ENCODE measurements around the gene WWOX. TPM values are rescaled to one million over a fixed set of nuclear protein-coding genes. Genes with fewer than 3 reads are reported as not detected.

Gene WWOX
- total RNA-seq, 1 donor from 2014 or later, result 34.9 TPM

GRCh38 chr16:78813661-78814311, 714.3 kb downstream of the WWOX start:
- no peak overlapping the region for H3K4me3 ChIP-seq (ENCODE audit: low read depth, low read length)
- DNase-seq (ENCODE audit: low read depth), result no peak
- no peak for TF ChIP-seq CTCF (IDR thresholded peaks at IDR 0.05; ENCODE audit: insufficient read depth, low read length, poor library complexity, severe bottlenecking)
- no peaks in the 10 kb centered on the region for H3K36me3 ChIP-seq (ENCODE audit: control insufficient read depth, insufficient read depth, low read length)
- H3K27me3 ChIP-seq (ENCODE audit: control insufficient read depth, insufficient read depth, low read length), result no peaks in the 10 kb centered on the region

- TF ChIP-seq CTCF (IDR thresholded peaks at IDR 0.05; ENCODE audit: insufficient read depth, low read length, poor library complexity, severe bottlenecking), result no peak
- no peaks in the 10 kb centered on the region for H3K36me3 ChIP-seq (ENCODE audit: control insufficient read depth, insufficient read depth, low read length)
- DNase-seq (ENCODE audit: low read depth), result no peak
- H3K27me3 ChIP-seq (ENCODE audit: control insufficient read depth, insufficient read depth, low read length), result no peaks in the 10 kb centered on the region
- H3K4me3 ChIP-seq (ENCODE audit: low read depth, low read length), result no peak overlapping the region
Measured at GRCh38 chr16:78815713-78816112, 716.3 kb downstream of the WWOX start.

GRCh38 chr16:78816499-78817195, 717.2 kb downstream of the WWOX start:
- H3K36me3 ChIP-seq (ENCODE audit: control insufficient read depth, insufficient read depth, low read length), result no peaks in the 10 kb centered on the region
- H3K4me3 ChIP-seq (ENCODE audit: low read depth, low read length), result no peak overlapping the region
- H3K27me3 ChIP-seq (ENCODE audit: control insufficient read depth, insufficient read depth, low read length), result no peaks in the 10 kb centered on the region
- DNase-seq (ENCODE audit: low read depth), result no peak
- TF ChIP-seq CTCF (IDR thresholded peaks at IDR 0.05; ENCODE audit: insufficient read depth, low read length, poor library complexity, severe bottlenecking), result no peak

- Histone ChIP-seq H3K36me3 (ENCODE audit: control insufficient read depth, insufficient read depth, low read length) (no peaks in the 10 kb centered on the region), H3K27me3 (ENCODE audit: control insufficient read depth, insufficient read depth, low read length) (no peaks in the 10 kb centered on the region), H3K4me3 (ENCODE audit: low read depth, low read length) (no peak overlapping the region)
- no peak for DNase-seq (ENCODE audit: low read depth)
- TF ChIP-seq CTCF (IDR thresholded peaks at IDR 0.05; ENCODE audit: insufficient read depth, low read length, poor library complexity, severe bottlenecking), result no peak
Measured at GRCh38 chr16:78817200-78817739, 717.8 kb downstream of the WWOX start.

GRCh38 chr16:78821335-78821734, 721.9 kb downstream of the WWOX start:
- no peak for DNase-seq (ENCODE audit: low read depth)
- Histone ChIP-seq H3K4me3 (ENCODE audit: low read depth, low read length) (no peak overlapping the region), H3K27me3 (ENCODE audit: control insufficient read depth, insufficient read depth, low read length) (no peaks in the 10 kb centered on the region), H3K36me3 (ENCODE audit: control insufficient read depth, insufficient read depth, low read length) (no peaks in the 10 kb centered on the region)
- no peak for TF ChIP-seq CTCF (IDR thresholded peaks at IDR 0.05; ENCODE audit: insufficient read depth, low read length, poor library complexity, severe bottlenecking)

All from kidney epithelial cell (primary cell).